ENCODE measurements around the gene CCNQ. TPM values are rescaled to one million over a fixed set of nuclear protein-coding genes. Genes with fewer than 3 reads are reported as not detected.

The CCNQ gene
- total and polyA plus RNA-seq, 2 of the 8 experiments (the other 6 are each of a cell fraction or from before 2014, with no cell fraction given), result 16.6 to 32.1 TPM

DNA sequence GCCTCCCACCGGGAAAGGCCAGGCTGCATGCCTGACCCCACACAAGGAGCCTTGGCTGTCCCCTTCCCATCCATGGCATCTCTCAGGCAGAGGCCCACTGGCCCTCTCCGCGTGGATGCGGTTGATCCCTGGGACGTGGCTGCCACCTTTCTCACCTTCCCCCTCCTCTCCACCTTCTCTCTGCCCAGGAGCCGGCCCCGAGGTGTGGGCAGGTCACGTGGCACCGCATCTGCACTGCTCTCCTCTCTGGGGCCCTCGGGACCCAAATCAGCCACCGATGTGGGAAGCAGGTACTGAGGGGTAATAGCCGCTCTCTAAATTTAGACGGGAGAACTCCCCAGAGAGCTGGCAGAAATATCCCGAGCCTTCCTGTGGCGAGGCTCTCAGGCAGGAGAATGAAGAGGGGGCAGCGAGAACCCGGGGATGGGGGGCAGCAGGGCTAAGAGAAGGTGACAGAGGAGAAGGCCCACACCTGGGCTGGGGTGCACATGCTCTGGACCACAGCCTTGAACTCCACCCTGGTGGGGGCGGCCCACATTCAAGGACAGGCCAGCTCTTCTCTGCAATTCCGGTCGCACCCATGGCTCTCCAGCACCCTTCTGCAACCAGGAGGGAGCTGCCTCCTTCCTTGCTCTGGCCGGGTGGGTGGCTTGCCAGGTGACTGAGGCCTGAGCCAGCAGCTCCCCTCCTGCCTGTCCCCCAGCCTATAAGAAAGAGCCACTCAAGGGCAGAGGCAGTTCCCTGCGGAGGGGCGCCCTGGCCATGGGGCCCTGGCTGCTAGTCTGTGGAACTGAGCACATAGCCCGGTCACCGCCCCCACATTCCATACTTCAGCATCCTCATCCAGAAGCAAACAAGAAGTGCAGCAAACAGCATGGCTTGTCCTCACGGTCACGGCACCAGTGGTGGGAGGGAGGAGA, 38.4 kb upstream of the CCNQ start (continued):
- TF ChIP-seq RXRA (IDR thresholded peaks at IDR 0.05; ENCODE audit: insufficient read depth, low read depth, low read length) (no peak), SP2 (IDR thresholded peaks at IDR 0.05; ENCODE audit: low read length) (no peak), SIN3A (conservative IDR thresholded peaks at IDR 0.05 in 1 of 2, IDR thresholded peaks at IDR 0.05 in 1 of 2; ENCODE audit: low read depth in 1 of 2, low read length in 2 of 2) (no peak), YY1 (IDR thresholded peaks at IDR 0.05; ENCODE audit: low read depth, low read length) (no peak), TCF12 (IDR thresholded peaks at IDR 0.05; ENCODE audit: low read depth, low read length) (no peak)

Data from H1 (cell line).